ENCODE measurements around the gene ETV6. TPM values are rescaled to one million over a fixed set of nuclear protein-coding genes. Genes with fewer than 3 reads are reported as not detected.

Gene ETV6
- total and polyA plus RNA-seq, 2 of the 8 experiments (the other 6 are each of a cell fraction or from before 2014, with no cell fraction given): 5.5 to 23.9 TPM

GRCh38 chr12:11834104-11834812 lies 184.8 kb downstream of the ETV6 start:
- ChIA-PET CTCF (ENCODE audit: partially characterized antibody) (interaction anchor here (0.5 to 1.6 kb wide), 3 partner anchors 21 to 174 kb away, joined by 3 to 4 read pairs (median 3); no protein-coding TSS in a partner anchor), POLR2A (ENCODE audit: partially characterized antibody) (interaction anchor here (1.4 kb wide), 1 partner anchor 20 kb away, joined by 3 read pairs; no protein-coding TSS in a partner anchor)
- Histone ChIP-seq H3K14ac (ENCODE audit: insufficient read length) (no peak overlapping the region), H3K36me3 (ENCODE audit: control insufficient read depth in 2 of 4, insufficient read depth in 4 of 4, low read length in 3 of 4) (no peaks in the 10 kb centered on the region), H3K4me1 (replicated peaks in 1 of 4; ENCODE audit: control insufficient read depth in 3 of 4, insufficient read depth in 4 of 4, low read length in 3 of 4) (peaks cover 0 to 2% (median 1%) of the 10 kb centered on the region in 4 experiments; a peak in 4 of 7 replicates), H3K79me1 (ENCODE audit: low read depth, low read length) (no peaks in the 10 kb centered on the region), H3K9me3 (ENCODE audit: insufficient read depth in 2 of 2, low read depth in 1 of 2, low read length in 1 of 2) (no peaks in the 10 kb centered on the region), H3K79me2 (ENCODE audit: control insufficient read depth in 1 of 2, insufficient read depth in 2 of 2, low read length in 2 of 2) (no peaks in the 10 kb centered on the region), H2BK20ac (ENCODE audit: low read length) (no peak overlapping the region), H4K5ac (ENCODE audit: insufficient read length, low read depth, low read length) (no peak overlapping the region), H3K56ac (replicated peaks; ENCODE audit: insufficient read length, low read depth, low read length) (no peak overlapping the region), H3K23me2 (ENCODE audit: low read depth, low read length) (peaks cover 2% of the 10 kb centered on the region; the same call in 1 of the 2 replicates), H4K91ac (replicated peaks; ENCODE audit: insufficient read length, low read length) (no peak overlapping the region), H3K4me2 (ENCODE audit: insufficient read depth in 1 of 2, low read depth in 2 of 2, low read length in 2 of 2) (no peak overlapping the region), H2BK5ac (ENCODE audit: low read depth, low read length) (no peak overlapping the region), H2BK120ac (replicated peaks; ENCODE audit: low read depth, low read length) (no peak overlapping the region), H3K27me3 (replicated peaks in 1 of 4; ENCODE audit: control insufficient read depth in 3 of 4, extremely low read depth in 1 of 4, insufficient read depth in 3 of 4, low read length in 3 of 4) (no peaks in the 10 kb centered on the region), H4K20me1 (replicated peaks in 1 of 2; ENCODE audit: control insufficient read depth in 1 of 2, insufficient read depth in 2 of 2, low read length in 2 of 2) (no peaks in the 10 kb centered on the region), H2AK5ac (ENCODE audit: low read depth, low read length) (no peak overlapping the region), H3K9ac (replicated peaks in 1 of 4; ENCODE audit: extremely low read depth in 1 of 4, low read depth in 3 of 4, low read length in 3 of 4) (no peak overlapping the region), H3K18ac (ENCODE audit: extremely low read depth, low read length) (no peak overlapping the region), H3K27ac (ENCODE audit: low read depth, low read length) (no peak overlapping the region), H2AFZ (ENCODE audit: low read length) (no peak overlapping the region), H3K4ac (replicated peaks; ENCODE audit: insufficient read length, low read depth, low read length) (no peak overlapping the region), H2BK15ac (ENCODE audit: low read length) (no peak overlapping the region), H3K23ac (ENCODE audit: insufficient read length) (no peak overlapping the region), H2BK12ac (ENCODE audit: low read depth, low read length) (no peak overlapping the region), H3K4me3 (ENCODE audit: extremely low read depth in 1 of 4, insufficient read depth in 2 of 4, low read depth in 3 of 4, low read length in 4 of 4) (no peak overlapping the region), H4K8ac (ENCODE audit: extremely low read depth, insufficient read depth, low read length) (no peak overlapping the region)
- FAIRE-seq (no peak), DNase-seq (ENCODE audit: low read depth in 1 of 2, low spot score in 2 of 2) (no peak)
- WGBS, 2 experiments (ENCODE audit: extremely low coverage in 1 of 2, insufficient coverage in 1 of 2, insufficient read length in 1 of 2, insufficient replicate concordance in 2 of 2, low coverage in 1 of 2, low lambda C conversion rate in 2 of 2, missing lambda C conversion rate in 1 of 2): 79% methylated on average over 4 of the region's 4 CpGs; no CpG with 5 or more reads in 1 of the 2 experiments
- TF ChIP-seq NRF1 (IDR thresholded peaks at IDR 0.05; ENCODE audit: low read depth, low read length): no peak
- TF ChIP-seq TAF1 (IDR thresholded peaks at IDR 0.05; ENCODE audit: low read depth, low read length): no peak
- no peak for TF ChIP-seq RXRA (IDR thresholded peaks at IDR 0.05; ENCODE audit: insufficient read depth, low read depth, low read length)
- no peak for TF ChIP-seq POLR2A (IDR thresholded peaks at IDR 0.05; ENCODE audit: control extremely low read depth in 1 of 2, low read depth in 2 of 2, low read length in 2 of 2)
- no peak for TF ChIP-seq TEAD4 (IDR thresholded peaks at IDR 0.05; ENCODE audit: low read depth, low read length)
- TF ChIP-seq NANOG (IDR thresholded peaks at IDR 0.05; ENCODE audit: insufficient read depth, low read depth, low read length, poor library complexity, severe bottlenecking): no peak
- TF ChIP-seq CBX8 (IDR thresholded peaks at IDR 0.05; ENCODE audit: borderline replicate concordance, low read depth, low read length): no peak
- no peak for TF ChIP-seq HDAC2 (IDR thresholded peaks at IDR 0.05; ENCODE audit: borderline replicate concordance in 1 of 2, low read depth in 2 of 2, low read length in 2 of 2)

Data from H1 (cell line).